Measurements from ENCODE around the gene UQCRFS1.

UQCRFS1 gene

GRCh38 chr19:29188289-29189032 lies 24.5 kb downstream of the UQCRFS1 start:
- no peak for TF ChIP-seq CTCF (IDR thresholded peaks at IDR 0.05; ENCODE audit: low read length, missing control alignments)
- H3K4me3 ChIP-seq (replicated peaks; ENCODE audit: low read depth, low read length): no peak overlapping the region
- DNase-seq (ENCODE audit: low read depth): no peak

- no peak for DNase-seq (ENCODE audit: low read depth)
- no peak for TF ChIP-seq CTCF (IDR thresholded peaks at IDR 0.05; ENCODE audit: low read length, missing control alignments)
- H3K4me3 ChIP-seq (replicated peaks; ENCODE audit: low read depth, low read length): no peak overlapping the region
Observed at GRCh38 chr19:29187676-29188075, 25.3 kb downstream of the UQCRFS1 start.

- H3K4me3 ChIP-seq (replicated peaks; ENCODE audit: low read depth, low read length): no peak overlapping the region
- TF ChIP-seq CTCF (IDR thresholded peaks at IDR 0.05; ENCODE audit: low read length, missing control alignments): no peak
- no peak for DNase-seq (ENCODE audit: low read depth)
Observed at GRCh38 chr19:29185427-29185826, 27.5 kb downstream of the UQCRFS1 start.

GRCh38 chr19:29176981-29177754 lies 35.8 kb downstream of the UQCRFS1 start:
- no peak for TF ChIP-seq CTCF (IDR thresholded peaks at IDR 0.05; ENCODE audit: low read length, missing control alignments)
- no peak for DNase-seq (ENCODE audit: low read depth)
- H3K4me3 ChIP-seq (replicated peaks; ENCODE audit: low read depth, low read length): no peak overlapping the region

GRCh38 chr19:29173896-29174295 lies 39.1 kb downstream of the UQCRFS1 start:
- no peak for DNase-seq (ENCODE audit: low read depth)
- TF ChIP-seq CTCF (IDR thresholded peaks at IDR 0.05; ENCODE audit: low read length, missing control alignments): no peak
- H3K4me3 ChIP-seq (replicated peaks; ENCODE audit: low read depth, low read length): no peak overlapping the region

GRCh38 chr19:29172302-29172701 lies 40.6 kb downstream of the UQCRFS1 start:
- DNase-seq (ENCODE audit: low read depth): no peak
- no peak overlapping the region for H3K4me3 ChIP-seq (replicated peaks; ENCODE audit: low read depth, low read length)
- no peak for TF ChIP-seq CTCF (IDR thresholded peaks at IDR 0.05; ENCODE audit: low read length, missing control alignments)

Measured in fibroblast of pulmonary artery (primary cell).